ENCODE results near the gene CD244.

DNA sequence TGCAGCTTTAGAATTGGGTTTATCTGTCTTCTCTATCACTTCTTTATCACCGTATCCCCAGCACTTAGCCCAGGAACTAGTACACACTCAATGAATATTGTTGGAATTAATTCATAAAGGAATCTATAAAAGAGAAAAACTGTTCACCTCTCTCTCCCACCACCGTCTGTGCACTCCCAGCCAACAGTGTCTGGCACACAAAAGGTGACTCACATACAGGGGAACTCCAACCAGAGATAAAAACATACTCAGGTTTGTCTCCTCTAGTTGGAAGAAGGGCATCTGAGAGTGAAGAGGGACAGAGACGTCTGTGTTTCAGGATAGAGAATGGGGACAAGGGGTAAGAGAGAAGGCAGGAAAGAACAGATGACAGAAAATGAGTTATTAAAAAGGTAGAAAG, 12.2 kb upstream of the CD244 start:
- TF ChIP-seq, protein P1, sequence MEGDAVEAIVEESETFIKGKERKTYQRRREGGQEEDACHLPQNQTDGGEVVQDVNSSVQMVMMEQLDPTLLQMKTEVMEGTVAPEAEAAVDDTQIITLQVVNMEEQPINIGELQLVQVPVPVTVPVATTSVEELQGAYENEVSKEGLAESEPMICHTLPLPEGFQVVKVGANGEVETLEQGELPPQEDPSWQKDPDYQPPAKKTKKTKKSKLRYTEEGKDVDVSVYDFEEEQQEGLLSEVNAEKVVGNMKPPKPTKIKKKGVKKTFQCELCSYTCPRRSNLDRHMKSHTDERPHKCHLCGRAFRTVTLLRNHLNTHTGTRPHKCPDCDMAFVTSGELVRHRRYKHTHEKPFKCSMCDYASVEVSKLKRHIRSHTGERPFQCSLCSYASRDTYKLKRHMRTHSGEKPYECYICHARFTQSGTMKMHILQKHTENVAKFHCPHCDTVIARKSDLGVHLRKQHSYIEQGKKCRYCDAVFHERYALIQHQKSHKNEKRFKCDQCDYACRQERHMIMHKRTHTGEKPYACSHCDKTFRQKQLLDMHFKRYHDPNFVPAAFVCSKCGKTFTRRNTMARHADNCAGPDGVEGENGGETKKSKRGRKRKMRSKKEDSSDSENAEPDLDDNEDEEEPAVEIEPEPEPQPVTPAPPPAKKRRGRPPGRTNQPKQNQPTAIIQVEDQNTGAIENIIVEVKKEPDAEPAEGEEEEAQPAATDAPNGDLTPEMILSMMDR (IDR thresholded peaks at IDR 0.05 in 8 of 11, conservative IDR thresholded peaks at IDR 0.05 in 3 of 11) = no peak
- TF ChIP-seq POLR2AphosphoS5 (IDR thresholded peaks at IDR 0.05) = no peak
